NCI-H226 (cell line): Measurements from ENCODE around the gene STPG2.
"Not testable (repeated sequence)": the region's sequence is repeated elsewhere in the genome, so short reads cannot be mapped to it uniquely, and the experiment has no call there.

Experiments used
- DNase-seq: peaks from one replicate; pipeline ENCODE4 v3.0.0-alpha.2; 2015

STPG2 gene

DNA sequence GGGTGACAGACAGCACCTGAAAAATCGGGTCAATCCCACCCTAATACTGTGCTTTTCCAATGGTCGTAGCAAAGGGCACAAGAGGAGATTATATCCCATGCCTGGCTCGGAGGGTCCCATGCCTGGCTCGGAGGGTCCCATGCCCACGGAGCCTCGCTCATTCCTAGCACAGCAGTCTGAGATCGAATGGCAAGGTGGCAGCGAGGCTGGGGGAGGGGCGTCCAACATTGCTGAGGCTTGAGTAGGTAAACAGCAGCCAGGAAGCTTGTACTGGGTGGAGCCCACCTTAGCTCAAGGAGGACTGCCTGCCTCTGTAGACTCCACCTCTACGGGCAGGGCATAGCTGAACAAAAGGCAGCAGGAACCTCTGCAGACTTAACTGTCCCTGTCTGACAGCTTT is 365.1 kb downstream of the STPG2 start:
- DNase-seq = no peak

DNA sequence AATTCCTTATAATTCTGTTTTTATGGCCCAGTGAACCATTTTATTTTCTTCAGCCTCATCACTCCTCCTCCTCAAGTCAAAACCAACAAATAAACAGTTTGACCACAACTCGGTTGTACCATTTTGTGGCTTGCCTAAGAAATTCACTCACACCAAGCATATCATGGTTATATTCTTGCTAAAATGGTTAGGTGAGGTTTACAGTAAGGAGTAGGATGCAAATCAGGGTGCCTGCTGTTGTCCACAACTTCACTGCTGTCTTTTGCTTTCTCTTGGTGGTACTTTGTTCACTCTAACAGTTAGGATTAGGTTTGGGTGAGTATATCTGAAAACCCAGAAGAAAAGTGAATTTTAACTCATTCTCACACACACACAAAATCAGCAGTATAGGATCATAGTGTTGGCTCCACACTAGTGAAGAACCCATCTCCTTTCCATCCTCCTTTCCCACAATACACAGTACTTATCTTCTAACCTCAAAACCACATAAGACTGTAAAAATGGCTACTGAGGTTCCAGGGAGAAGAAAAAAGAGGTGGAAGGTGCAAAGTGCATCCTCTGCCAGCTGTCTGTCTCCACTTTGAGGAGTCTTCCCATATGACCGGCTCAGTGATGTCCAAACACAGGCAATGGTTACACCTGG is 368.8 kb downstream of the STPG2 start:
- no peak for DNase-seq

DNA sequence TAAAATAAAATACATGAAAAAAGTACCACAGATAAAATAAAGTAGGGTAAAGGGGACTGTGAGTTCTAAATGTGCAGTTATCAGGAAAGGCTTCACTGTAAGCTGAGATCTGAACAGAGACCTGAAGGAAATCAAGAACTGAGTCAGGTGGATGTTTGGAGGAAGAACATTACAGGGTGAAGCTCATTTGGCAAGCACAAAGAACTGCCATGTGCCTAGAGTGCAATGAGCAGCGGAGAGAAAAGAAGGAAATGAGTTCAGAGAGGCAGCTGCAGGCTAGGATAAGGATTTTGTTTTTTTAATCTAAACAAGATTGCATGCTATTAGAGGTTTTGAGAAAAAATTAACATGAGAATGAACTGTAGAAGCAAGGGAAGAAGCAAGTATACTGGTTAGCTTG is 373.1 kb downstream of the STPG2 start:
- DNase-seq = no peak

DNA sequence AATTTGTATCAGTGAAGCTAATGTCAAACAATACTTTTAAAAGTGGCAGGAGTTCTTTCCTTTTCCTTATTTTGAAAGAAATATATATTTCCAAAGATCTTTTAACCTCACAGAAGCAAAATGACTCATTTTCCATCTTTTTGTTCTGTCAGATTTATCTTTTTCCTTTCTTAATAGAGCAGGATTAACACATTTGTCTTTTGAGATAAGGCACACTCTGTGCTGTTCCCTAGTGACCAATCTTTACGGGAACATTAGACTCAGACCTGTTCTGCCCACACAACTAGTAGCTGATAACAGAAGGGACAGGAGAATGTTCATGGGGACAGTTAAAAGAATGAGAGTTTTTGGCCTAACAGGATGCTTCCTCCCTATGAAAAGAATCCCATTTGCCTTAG is 381.2 kb downstream of the STPG2 start:
- DNase-seq = no peak

DNA sequence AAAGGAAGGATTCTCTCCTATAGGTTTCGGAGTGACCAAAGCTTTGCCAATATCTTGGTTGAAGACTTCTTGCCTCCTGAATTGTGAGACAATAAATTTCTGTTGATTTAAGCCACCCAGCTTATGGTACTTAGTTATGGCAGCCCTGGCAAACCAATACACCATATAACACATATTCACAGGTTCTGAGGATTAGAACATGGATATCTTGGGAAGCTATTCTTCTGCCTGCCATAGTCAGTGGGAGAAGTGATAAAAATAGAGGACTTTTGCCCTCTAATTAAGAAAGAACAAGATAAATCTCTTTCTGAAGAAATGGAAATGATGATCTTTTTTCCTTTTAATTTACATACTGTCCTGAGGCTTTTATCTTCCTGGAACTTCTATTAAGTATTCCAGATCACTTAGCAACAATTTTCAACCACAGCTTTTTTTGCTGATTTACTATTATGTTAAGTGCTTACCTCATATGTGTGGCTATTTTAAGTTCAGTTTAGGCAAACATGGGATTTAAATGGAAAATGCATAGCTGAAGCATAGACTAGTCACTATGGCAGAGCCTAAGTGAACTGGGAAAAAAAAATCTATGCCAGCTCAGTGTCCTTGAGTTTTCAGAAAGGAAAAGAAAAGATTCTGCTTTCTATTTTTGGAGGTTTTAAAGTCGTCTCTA is 381.7 kb downstream of the STPG2 start:
- no peak for DNase-seq

DNA sequence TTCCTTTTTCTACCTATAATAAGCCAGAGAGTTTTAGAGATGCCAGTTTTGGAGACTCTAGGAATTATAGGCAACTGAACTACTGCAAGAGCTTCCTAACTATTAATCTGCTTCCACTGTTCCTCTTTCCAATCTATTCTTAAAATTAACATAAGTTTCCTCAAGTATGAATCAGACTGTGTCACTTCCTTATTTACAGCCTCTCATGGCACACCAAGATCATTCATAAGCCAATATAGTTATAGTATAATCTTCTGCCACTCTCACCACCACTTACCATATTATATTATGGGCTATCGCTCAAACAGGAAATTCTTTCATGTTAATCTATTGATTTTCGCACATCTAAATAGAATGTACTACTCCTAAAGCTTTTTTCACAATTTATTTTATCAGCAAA is 383.5 kb downstream of the STPG2 start:
- DNase-seq = no peak

DNA sequence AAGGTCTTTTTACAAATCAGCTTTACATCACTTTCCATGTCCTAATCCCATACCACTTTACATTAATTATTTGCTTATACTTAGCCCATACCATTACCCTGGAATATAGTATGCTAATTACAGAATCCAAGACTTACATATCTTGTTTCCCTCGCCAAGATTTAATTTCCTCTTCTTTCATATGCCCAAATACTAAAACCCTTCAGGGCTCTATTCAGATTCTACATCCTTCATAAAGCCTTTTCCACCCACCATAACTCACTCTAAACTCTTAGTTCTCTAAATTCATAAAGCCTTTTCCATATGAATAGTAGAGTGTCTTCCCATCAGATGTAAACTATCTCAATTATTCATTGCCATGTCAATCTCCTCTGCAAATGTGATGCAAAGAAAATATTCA is 390.7 kb downstream of the STPG2 start:
- no peak for DNase-seq

DNA sequence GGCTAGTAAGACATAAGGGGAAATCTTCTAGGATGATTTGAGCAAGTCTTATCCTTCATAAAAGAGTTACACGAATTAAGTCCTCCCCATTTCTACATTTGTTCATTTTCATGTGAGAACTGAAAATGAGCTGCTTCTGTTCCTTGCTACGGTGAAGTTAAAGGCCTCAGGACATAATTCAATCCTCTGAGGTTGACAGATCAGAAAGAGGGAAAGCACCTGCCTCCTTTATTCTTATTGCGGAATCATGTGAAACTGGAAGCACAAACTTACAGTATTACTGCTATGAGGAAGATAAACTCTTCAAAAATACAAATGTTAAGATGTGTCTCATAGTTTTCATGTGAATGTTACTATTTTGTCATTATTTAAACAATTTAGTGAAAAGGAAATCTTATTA is 395.3 kb downstream of the STPG2 start:
- DNase-seq = no peak

DNA sequence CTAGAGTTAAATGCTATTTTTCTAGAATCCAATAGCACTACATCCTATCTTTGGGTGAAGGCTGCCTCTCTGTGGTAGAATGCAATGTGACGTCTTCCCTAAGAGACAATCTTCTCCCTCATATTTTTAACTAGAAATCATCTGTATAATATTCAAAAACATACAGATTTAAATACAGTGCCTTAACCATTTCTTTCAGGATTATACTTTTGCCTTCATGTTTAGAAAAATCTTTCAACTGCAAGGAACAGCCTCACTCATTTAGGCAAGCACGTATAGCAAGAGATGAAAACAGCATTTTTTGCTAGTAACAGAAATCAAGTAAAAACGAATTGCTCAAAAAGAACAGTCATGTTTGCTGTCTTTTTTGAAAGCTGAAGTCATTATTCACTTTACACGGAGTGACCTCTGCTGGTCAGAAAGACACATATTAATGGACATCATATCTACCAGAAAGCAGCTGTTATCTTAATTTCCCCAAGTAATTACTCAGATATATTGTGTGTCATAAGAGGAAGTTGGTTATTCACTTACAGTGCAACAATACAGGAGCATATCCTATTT is 422.3 kb downstream of the STPG2 start:
- DNase-seq = peak; percentile 48

DNA sequence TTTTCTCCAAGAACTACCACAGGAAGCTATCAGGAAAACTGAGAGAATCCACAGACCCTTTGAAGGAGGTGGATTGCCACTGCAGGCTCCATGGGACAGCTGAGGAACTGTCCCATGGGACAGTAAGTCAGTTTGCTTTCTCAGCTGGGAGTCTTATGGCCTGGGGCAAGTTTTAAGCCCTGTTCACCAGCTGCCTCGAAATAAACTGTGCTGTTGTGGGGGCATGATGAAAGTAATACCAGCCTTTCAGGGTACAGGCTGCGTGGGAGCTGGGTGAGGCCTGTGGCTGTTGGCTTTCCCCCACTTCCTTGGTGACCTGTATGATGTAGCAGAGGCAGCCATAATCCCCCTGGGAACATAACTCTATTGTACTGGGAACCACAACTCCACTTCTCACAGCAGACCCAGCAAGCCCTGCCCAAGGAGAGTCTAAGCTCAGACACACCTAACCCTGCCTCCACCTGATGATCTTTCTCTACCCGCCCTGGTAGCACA is 452.1 kb downstream of the STPG2 start:
- DNase-seq = no peak

DNA sequence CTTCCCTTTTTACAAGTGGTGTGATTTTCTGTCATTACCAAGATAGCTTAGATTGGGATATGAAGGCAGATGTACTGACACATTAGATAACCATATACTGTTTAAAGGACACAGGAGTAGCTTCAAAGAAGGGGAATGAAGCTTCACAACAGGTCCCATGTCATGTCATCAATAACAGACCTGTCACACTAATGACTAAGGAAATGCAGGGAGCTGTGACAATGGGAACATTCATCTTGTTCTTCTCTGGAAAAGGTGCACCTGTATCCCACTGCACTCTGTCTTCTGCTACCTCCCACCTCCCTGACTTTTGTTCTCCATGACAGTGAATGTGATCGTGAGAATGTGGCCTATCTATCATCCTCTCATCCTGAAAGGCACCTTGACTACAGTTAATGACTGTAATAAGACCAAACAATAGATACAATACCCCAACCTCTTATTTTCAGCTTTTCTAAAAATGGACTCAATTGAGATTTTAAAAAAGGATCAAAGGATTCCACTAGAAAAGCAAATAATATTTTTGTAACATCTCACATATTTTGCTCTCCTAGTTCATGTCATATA is 472.5 kb downstream of the STPG2 start:
- no peak for DNase-seq

DNA sequence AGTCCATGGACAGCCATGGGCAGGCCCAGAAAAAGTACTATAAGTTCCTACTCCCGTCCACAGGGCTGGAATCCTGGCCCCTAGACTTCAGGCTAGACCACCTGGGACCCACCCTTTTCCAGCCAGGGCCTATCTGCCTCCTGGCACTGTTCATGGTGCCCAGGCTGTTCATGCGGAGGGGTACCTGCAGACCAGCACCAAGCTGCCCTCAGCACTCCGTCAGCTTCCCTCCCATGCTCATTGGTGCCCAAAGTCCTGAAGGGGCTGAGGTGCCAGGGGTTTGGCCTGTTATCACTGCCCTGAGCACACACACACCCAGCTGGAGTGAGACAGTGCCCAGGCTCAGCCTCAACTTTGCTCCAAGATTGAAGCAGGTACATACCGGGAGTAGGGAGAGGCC is 477.7 kb downstream of the STPG2 start:
- no peak for DNase-seq

DNA sequence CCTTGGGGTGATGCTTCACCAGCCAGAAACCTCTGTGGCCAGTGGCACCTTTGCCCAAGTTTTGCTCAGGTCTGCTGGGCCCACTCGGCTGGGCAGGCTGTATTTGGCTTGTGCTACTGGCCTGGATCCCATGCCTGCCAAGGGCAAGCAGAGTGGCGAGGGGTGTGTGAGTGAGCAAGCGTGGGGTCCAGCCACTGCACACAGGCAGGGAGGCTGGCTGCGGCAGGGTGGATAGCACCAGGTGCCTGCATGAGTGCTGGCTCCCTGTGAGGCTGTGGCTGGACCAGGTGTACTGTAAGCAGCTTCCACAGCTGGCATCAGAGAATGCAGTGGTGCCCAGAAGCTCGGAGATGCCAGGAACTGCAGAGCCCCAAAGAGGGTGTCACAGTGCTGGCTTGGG is 478.5 kb downstream of the STPG2 start:
- DNase-seq = no peak

DNA sequence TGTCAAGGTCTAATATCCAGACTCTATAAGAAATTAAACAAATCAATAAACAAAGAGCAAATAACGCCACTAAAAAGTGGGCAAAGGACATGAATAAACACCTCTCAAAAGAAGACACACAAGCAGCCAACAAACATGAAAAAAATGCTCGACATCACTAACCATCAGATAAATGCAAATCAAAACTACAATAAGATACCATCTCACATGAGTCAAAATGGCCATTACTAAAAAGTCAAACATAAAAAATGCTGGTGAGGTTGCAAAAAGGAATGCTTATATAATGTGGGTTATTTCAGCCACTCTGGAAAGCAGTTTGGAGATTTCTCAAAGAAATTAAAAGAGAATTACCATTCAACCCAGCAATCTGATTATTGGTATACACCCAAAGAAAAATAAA is 481.1 kb downstream of the STPG2 start:
- DNase-seq = no peak

DNA sequence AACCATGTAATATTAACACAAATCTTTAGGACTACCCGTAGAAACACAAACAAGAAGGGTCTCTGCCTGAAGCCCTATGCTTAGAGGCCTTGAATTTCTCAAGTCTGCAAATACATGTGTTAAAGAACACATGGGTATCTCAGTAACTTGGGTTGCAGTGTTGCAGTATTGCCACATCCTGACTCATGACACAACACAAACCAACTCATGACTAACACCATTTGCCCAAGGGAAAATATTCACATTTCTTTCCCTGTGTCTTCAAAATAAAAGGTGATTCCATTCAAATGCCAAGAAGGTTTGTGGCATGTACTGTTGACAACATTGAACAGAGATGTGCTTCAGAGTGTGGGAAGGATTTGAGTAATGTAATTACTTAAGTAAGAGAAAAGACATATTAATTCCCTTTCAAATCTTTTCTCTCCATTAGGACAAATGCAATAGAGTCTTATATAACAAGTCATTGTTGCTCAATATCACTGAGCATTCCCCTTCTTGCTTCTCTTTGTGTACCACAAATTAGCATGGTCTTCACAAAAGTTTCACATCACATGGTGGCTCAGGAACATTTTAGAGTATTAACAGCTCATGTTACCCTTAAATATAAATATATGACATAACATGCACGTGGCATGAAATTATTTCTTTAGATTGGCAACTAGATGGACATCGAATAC is 487.1 kb downstream of the STPG2 start:
- DNase-seq = peak; percentile 89

DNA sequence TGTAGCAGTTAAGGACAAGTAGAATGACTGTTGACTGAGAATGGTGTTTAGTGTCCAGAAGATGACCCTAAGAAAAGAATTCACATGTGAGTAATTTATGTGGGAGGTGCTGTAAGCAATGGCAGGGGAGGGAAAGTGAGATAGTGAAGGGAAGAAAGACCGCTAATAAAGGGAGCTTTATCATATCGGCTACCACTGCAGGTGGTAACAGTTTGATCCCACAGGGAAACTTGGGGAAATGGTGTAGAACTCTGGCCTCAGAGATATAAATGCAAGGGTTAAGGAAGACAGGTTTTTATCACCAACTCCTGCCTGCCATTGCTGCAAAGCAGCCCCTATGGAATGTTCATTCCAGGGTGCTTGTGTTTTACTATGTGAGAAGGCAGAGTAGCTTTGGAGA is 489.6 kb downstream of the STPG2 start:
- DNase-seq = peak; percentile 66

DNA sequence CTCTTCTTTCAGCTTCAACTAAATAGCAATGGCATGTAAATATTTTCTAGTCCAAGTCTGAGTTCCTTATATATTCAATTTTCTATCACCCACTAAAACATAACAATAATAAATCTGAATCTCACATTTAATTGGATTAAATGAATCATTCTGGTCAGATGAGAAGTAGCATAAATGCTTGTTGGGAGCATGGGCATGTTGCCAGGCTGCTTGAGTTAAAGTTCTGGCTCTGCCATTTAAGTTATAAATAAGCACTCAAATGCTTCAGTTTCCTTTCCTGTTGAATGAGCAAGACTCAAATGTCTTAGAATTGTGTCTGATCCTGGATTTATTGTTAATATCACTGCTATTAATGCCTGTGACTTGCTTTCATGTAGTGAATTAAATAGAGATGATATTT is 496.3 kb downstream of the STPG2 start:
- DNase-seq = no peak

DNA sequence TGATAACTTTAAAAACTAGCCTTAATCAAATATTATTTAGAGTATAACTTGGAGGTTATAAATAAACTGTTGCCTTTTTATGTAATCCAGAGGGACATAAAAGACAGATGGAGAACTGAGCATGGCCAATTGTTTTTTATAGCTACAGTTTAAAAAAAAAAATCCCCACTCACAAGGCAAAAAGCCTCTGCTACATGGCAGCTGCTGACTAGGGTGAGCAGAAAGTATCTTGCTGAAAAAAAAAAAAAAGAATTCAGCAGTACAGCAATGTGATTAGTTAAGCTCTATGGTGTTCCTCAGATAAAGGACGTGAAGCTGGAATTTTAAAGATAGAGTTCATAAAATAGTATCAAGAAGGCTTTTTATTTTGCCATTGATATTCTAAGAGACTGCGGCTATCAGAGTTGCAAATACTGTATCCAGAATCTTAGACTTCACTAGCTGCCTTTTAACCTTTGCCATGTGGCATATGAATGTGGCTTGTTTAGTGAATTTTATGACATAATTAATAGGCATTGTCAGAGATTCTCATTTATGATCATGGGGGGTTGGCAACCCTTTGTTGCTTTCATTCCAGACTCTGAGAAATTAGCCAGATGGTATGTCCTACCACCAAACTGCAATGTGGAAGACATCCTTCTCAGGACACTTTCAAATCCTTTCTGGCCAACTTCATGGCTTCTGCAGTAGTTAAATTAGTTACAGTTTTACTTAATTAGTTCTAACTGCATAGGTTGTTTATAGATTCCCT is 498.0 kb downstream of the STPG2 start:
- no peak for DNase-seq

DNA sequence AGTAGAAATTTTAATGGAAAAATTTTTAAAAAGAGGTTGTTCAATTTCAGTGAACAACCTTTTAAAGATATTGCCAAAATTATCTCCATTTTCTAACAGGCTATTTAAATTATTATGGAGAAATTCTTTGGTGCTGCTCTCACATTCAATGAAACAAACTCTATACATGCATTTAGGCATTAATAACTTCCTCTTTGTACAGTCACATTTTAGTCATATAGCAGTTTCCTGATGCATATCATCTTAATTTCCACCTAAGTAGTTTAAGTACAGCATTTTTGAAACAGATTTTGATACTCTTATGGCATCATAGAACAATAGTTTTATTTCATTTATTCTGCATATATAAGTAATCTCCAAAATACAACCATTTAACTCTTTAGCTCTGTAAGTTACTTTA is 500.1 kb downstream of the STPG2 start:
- no peak for DNase-seq

DNA sequence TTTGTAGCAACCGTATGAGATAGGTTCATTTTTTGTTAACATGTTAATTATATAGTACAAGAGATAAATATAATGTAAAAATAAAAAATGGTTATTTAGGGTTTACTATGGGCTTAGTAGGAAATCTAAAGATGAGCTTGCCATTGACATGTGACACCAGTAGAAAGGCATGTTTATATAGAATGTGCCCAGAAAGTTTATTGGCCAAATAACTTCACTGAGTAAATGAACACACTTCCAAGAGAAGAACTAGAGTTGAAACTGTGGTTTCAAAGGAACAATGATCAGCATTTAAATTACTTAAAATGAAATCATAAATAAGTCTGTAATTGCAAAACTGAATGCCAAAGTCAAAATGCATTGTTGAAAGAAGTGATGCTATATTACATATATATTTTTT is 503.3 kb downstream of the STPG2 start:
- DNase-seq = no peak

DNA sequence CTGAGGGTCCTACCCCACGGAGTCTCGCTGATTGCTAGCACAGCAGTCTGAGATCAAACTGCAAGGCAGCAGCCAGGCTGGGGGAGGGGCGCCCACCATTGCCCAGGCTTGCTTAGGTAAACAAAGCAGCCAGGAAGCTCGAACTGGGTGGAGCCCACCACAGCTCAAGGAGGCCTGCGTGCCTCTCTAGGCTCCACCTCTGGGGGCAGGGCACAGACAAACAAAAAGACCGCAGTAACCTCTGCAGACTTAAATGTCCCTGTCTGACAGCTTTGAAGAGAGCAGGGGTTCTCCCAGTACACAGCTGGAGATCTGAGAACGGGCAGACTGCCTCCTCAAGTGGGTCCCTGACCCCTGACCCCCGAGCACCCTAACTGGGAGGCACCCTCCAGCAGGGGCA is 509.4 kb downstream of the STPG2 start:
- not testable (repeated sequence) for DNase-seq

DNA sequence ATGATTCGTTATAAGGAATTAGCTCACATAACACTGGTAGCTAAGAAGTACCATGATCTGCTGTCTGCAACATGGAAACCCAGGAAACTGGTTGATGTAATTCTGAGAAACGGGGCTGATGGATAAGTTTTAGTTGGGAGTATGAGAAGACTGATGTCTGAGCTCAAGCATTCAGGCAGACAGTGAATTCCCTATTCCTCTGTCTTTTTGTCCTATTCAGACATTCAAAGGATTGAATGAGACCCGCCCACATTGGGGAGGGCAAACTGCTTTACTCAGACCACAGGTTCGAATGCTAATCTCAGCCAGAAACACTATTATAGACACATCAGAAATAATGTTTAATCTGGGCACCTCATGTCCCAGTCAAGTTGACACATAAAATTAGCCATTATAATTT is 515.5 kb downstream of the STPG2 start:
- no peak for DNase-seq

DNA sequence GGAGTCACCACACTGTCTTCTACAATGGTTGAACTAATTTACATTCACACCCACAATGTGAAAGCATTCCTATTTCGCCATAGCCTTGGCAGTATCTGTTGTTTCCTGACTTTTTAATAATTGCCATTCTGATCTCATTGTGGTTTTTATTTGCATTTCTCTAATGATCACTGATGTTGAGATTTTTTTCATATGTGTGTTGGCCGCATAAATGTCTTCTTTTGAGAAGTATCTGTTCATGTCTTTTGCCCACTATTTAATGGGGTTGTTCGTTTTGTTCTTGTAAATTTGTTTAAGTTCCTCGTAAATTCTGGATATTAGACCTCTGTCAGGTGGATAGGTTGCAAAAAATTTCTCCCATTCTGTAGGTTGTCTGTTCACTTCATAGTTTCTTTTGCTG is 519.1 kb downstream of the STPG2 start:
- no peak for DNase-seq
